Activated naive CD4-positive, alpha-beta T cell treated with anti-CD3 and anti-CD28 coated beads, Interleukin-2, amount 50 U/mL, for 72 hours (primary cell): ENCODE measurements around the gene PATJ. TPM values are rescaled to one million over a fixed set of nuclear protein-coding genes. Genes with fewer than 3 reads are reported as not detected.

Experiments
- ATAC-seq, 2 donors: fragments of 150-1000 bp; cut with Tn5 transposase; 2 replicates each; pipeline ENCODE4 v1.10.0; 2021; ENCODE audit warnings: mild to moderate bottlenecking in 2 of 2, moderate library complexity in 2 of 2
- DNase-seq, 2 donors: peaks; one replicate each; pipeline ENCODE4 v3.0.0; 2021 to 2022; ENCODE audit warnings: low spot score in 2 of 2
- H3K27ac Mint-ChIP-seq, 2 donors: one replicate each; pipeline ENCODE4 v1.8.0; 2022; ENCODE audit warnings: mild to moderate bottlenecking in 2 of 2, mixed read lengths in 2 of 2
- H3K36me3 Mint-ChIP-seq, 2 donors: one replicate each; pipeline ENCODE4 v1.8.0; 2022; ENCODE audit warnings: mixed read lengths in 2 of 2
- H3K9me3 Mint-ChIP-seq, 2 donors: one replicate each; pipeline ENCODE4 v1.8.0; 2022; ENCODE audit warnings: mixed read lengths in 2 of 2
- total RNA-seq, 2 donors: library from RNA; stranded (reverse); gene quantifications; one replicate each; pipeline ENCODE4 v1.2.3, GENCODE V29; 2022

The PATJ gene
- total RNA-seq, 2 donors from 2014 or later: 21.5 to 24.7 TPM

- ATAC-seq (no peak), DNase-seq (no peak)
- Mint-ChIP-seq H3K27ac (no peak overlapping the region), H3K9me3 (no peaks in the 10 kb centered on the region), H3K36me3 (peaks cover 0 to 5% of the 10 kb centered on the region in 2 donors)
Observed at GRCh38 chr1:62090016-62090415, 347.7 kb downstream of the PATJ start.

GRCh38 chr1:62092110-62092509 lies 349.8 kb downstream of the PATJ start:
- H3K27ac Mint-ChIP-seq: no peak overlapping the region
- ATAC-seq (no peak), DNase-seq (no peak)
- H3K9me3 Mint-ChIP-seq: peaks cover 0 to under 1% of the 10 kb centered on the region in 2 donors
- peaks cover 0 to 4% of the 10 kb centered on the region in 2 donors for H3K36me3 Mint-ChIP-seq

- ATAC-seq: no peak
- H3K9me3 Mint-ChIP-seq: peaks cover 0 to 4% of the 10 kb centered on the region in 2 donors
Observed at GRCh38 chr1:62093261-62093660, 351.0 kb downstream of the PATJ start.

GRCh38 chr1:62097464-62097863 lies 355.2 kb downstream of the PATJ start:
- Mint-ChIP-seq H3K36me3 (peaks cover 6 to 12% of the 10 kb centered on the region in 2 donors), H3K27ac (no peak overlapping the region), H3K9me3 (peaks cover 0 to 4% of the 10 kb centered on the region in 2 donors)
- no peak for ATAC-seq
- DNase-seq: no peak

More at GRCh38 chr1:62093261-62093660, 351.0 kb downstream of the PATJ start:
- Mint-ChIP-seq H3K27ac (no peak overlapping the region), H3K36me3 (peaks cover 0 to 6% of the 10 kb centered on the region in 2 donors)
- no peak for DNase-seq

GRCh38 chr1:62100442-62100841 lies 358.2 kb downstream of the PATJ start:
- peak in 1 of 2 donors; percentile 64 for ATAC-seq
- no peak for DNase-seq
- H3K9me3 Mint-ChIP-seq: peaks cover 0 to 4% of the 10 kb centered on the region in 2 donors
- H3K36me3 Mint-ChIP-seq: peaks cover 6 to 12% of the 10 kb centered on the region in 2 donors
- H3K27ac Mint-ChIP-seq: no peak overlapping the region

- ATAC-seq (no peak), DNase-seq (no peak)
- peaks cover 0 to 11% of the 10 kb centered on the region in 2 donors for H3K36me3 Mint-ChIP-seq
Observed at GRCh38 chr1:62103846-62104245, 361.6 kb downstream of the PATJ start.

GRCh38 chr1:62107923-62108322 lies 365.6 kb downstream of the PATJ start:
- H3K36me3 Mint-ChIP-seq: no peaks in the 10 kb centered on the region
- no peak overlapping the region for H3K27ac Mint-ChIP-seq
- ATAC-seq (no peak), DNase-seq (no peak)
- no peaks in the 10 kb centered on the region for H3K9me3 Mint-ChIP-seq

More at GRCh38 chr1:62103846-62104245, 361.6 kb downstream of the PATJ start:
- no peak overlapping the region for H3K27ac Mint-ChIP-seq
- no peaks in the 10 kb centered on the region for H3K9me3 Mint-ChIP-seq

- Mint-ChIP-seq H3K27ac (no peak overlapping the region), H3K9me3 (no peaks in the 10 kb centered on the region), H3K36me3 (no peaks in the 10 kb centered on the region)
- DNase-seq: no peak
- ATAC-seq: no peak
Observed at GRCh38 chr1:62109124-62109523, 366.8 kb downstream of the PATJ start.

- no peak for DNase-seq
Observed at GRCh38 chr1:62110198-62110817, 368.0 kb downstream of the PATJ start.

GRCh38 chr1:62111084-62111483 lies 368.8 kb downstream of the PATJ start:
- Mint-ChIP-seq H3K9me3 (no peaks in the 10 kb centered on the region), H3K27ac (no peak overlapping the region)
- no peak for ATAC-seq

More at GRCh38 chr1:62110198-62110817, 368.0 kb downstream of the PATJ start:
- Mint-ChIP-seq H3K36me3 (no peaks in the 10 kb centered on the region), H3K9me3 (no peaks in the 10 kb centered on the region), H3K27ac (no peak overlapping the region)
- ATAC-seq: no peak

GRCh38 chr1:62113507-62113906 lies 371.2 kb downstream of the PATJ start:
- Mint-ChIP-seq H3K9me3 (no peaks in the 10 kb centered on the region), H3K27ac (no peak overlapping the region), H3K36me3 (no peaks in the 10 kb centered on the region)
- no peak for ATAC-seq
- no peak for DNase-seq

More at GRCh38 chr1:62111084-62111483, 368.8 kb downstream of the PATJ start:
- H3K36me3 Mint-ChIP-seq: no peaks in the 10 kb centered on the region
- DNase-seq: no peak

GRCh38 chr1:62117018-62117750 lies 374.9 kb downstream of the PATJ start:
- ATAC-seq: no peak
- Mint-ChIP-seq H3K36me3 (no peaks in the 10 kb centered on the region), H3K9me3 (no peaks in the 10 kb centered on the region), H3K27ac (no peak overlapping the region)
- no peak for DNase-seq

GRCh38 chr1:62126579-62127290 lies 384.5 kb downstream of the PATJ start:
- DNase-seq (no peak), ATAC-seq (no peak)
- H3K27ac Mint-ChIP-seq: peak overlapping the region in 1 of 2 donors; percentile 48
- H3K9me3 Mint-ChIP-seq: no peaks in the 10 kb centered on the region
- H3K36me3 Mint-ChIP-seq: no peaks in the 10 kb centered on the region

GRCh38 chr1:62128745-62129144 lies 386.5 kb downstream of the PATJ start:
- DNase-seq (no peak), ATAC-seq (no peak)
- Mint-ChIP-seq H3K27ac (no peak overlapping the region), H3K9me3 (no peaks in the 10 kb centered on the region), H3K36me3 (no peaks in the 10 kb centered on the region)

GRCh38 chr1:62131093-62131725 lies 388.9 kb downstream of the PATJ start:
- peak in 1 of 2 donors; percentile 46 for DNase-seq
- no peaks in the 10 kb centered on the region for H3K36me3 Mint-ChIP-seq
- no peaks in the 10 kb centered on the region for H3K9me3 Mint-ChIP-seq
- ATAC-seq: peak; percentile 77 to 84
- H3K27ac Mint-ChIP-seq: no peak overlapping the region

GRCh38 chr1:62138029-62138428 lies 395.7 kb downstream of the PATJ start:
- DNase-seq (no peak), ATAC-seq (no peak)
- Mint-ChIP-seq H3K27ac (peak overlapping the region in 1 of 2 donors; percentile 36), H3K36me3 (no peaks in the 10 kb centered on the region), H3K9me3 (no peaks in the 10 kb centered on the region)

GRCh38 chr1:62139410-62139809 lies 397.1 kb downstream of the PATJ start:
- Mint-ChIP-seq H3K9me3 (no peaks in the 10 kb centered on the region), H3K36me3 (no peaks in the 10 kb centered on the region), H3K27ac (no peak overlapping the region)
- ATAC-seq (no peak), DNase-seq (no peak)
